GM19395 (cell line): ENCODE results near the gene SETDB2.
A peak's percentile ranks its signal among the peaks of the same experiment; 100 is the strongest.
"Not testable (repeated sequence)": the region's sequence is repeated elsewhere in the genome, so short reads cannot be mapped to it uniquely, and the experiment has no call there.

ENCODE experiments used
- ATAC-seq: cut with Tn5 transposase; IDR thresholded peaks from one replicate; pipeline ENCODE4 v1.9.1; 2021; ENCODE audit warnings: mild to moderate bottlenecking, moderate library complexity; ENCODE audit not compliant: unreplicated experiment

SETDB2 gene

DNA sequence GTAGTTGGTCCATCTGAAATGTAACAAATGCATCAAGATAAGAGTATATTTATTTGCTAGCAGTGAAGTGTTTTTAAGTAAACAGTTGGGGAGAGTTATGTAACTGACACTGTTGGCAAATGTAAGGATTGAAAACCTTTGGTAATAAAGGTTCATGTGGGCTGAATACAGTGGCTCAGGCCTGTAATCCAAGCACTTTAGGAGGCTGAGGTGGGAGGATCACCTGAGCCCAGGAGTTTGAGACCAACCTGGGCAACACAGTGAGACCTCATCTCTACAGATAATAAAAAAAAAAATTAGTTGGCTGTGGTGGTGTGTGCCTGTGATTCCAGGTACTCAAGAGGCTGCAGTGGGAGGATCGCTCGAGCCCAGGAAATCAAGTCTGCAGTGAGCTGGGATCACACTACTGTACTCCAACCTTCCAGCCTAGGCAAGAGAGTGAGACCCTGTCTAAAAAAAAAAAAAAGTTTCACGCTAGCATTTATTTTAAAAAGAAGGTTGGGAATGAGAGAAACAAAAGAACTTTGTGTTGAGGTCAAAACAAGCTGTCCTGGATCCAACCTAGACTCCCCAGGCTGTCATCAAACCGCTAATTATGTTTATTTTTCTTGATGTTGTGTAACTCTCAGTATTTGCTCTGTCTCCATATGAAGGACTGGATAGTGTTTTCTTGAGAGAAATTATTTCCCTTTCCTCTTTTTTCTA, 20.7 kb downstream of the SETDB2 start:
- no peak for ATAC-seq

DNA sequence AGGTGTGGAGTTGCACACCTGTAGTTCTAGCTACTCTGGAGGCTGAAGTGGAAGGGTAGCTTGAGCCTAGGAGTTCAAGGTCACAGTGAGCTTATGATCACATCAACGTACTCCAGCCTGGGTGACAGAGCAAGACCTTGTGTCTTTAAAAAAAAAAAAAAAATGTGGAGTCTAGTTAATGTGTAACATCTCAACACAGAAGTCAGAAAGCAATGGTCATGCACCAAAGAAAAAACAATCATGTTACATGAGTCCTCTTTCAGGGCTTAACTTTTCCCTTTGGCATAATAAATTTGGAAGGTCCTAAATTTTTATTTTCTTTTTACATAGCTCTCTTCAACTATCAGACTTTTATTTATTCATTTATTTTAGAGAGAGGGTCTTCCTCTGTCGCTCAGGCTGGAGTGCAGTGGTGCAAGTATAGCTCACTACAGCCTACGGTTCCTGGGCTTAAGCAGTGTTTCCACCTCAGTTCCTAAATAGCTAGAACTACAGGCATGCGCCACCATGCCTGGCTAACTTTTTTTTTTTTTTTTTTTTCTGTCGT, 22.3 kb downstream of the SETDB2 start:
- ATAC-seq: no peak

DNA sequence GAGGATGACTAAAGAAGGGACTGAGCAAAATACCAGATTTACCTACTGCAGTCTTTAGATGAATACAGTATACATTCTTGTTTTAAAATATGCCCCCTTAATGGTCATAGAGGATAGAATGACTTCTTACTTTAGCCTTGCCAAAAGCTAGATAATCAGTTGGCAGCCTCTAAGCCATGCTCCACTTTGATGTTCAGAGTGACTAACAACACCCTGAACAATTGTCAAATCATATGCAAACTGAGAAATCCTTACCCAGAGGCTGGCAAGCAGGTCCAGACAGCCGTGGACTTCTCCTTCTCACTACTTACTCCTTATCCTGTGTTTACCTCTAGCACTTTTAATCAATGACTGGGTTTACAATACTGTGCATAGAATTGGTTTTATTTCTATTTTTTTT, 28.1 kb downstream of the SETDB2 start:
- no peak for ATAC-seq

DNA sequence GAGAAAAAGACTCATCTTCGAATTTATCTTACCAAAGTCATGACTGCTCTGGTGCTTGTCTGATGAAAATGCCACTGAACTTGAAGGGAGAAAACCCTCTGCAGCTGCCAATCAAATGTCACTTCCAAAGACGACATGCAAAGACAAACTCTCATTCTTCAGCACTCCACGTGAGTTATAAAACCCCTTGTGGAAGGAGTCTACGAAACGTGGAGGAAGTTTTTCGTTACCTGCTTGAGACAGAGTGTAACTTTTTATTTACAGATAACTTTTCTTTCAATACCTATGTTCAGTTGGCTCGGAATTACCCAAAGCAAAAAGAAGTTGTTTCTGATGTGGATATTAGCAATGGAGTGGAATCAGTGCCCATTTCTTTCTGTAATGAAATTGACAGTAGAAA, 32.5 kb downstream of the SETDB2 start:
- ATAC-seq: no peak

DNA sequence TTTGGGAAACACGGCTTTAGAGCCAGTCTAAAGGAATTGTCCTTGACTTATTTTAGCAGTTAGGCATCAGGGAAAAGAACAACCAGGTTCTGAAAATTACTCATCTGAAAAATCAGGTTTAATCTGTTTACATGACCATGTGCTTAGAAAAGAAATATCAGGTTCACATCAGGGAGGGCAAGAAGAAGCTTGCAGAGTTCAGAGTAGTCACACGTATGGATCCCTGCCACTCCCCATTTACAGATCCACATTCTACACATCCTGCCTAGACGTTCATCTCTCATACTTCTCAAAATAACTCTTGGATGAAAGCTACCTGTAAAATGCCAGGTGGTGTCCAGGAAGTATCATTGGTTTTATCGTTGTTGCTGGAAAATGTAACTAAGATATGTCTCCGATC, 37.7 kb downstream of the SETDB2 start:
- ATAC-seq: no peak

DNA sequence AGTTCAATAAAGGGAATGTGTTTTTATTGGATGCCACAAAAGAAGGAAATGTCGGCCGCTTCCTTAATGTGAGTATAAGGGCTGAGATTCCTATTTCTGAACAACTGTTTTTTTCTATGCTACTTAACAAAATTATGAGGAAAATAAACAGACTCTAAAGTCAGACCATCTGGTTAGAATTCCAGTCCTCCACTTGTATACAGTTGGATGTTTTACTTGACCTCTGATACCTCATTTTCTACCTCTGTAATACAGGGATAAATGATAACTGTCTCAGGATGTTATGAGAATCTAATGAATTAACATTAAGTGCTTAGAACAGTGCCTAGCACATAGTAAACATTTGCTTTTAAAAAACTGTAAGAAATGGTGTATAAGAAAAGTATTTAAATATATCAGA, 44.5 kb downstream of the SETDB2 start:
- ATAC-seq: no peak

DNA sequence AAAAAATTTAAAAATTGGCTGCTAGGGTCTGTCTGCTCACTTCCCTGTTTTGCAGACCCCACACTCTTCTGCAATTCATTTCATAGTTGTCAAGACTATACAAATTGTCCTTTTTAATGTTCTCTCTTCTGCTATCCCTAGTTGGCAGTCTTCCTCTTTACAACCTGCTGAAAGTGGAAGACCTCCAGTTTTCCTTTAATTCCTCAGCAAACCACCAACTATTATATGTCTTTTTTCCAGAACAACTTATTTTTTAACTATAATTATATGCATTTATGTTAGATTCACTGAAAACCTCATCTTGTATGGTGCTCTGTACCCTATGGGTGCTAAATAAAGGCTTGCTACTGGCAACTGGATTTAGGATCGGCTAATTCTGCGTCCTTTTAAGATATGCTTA, 50.6 kb downstream of the SETDB2 start:
- no peak for ATAC-seq

DNA sequence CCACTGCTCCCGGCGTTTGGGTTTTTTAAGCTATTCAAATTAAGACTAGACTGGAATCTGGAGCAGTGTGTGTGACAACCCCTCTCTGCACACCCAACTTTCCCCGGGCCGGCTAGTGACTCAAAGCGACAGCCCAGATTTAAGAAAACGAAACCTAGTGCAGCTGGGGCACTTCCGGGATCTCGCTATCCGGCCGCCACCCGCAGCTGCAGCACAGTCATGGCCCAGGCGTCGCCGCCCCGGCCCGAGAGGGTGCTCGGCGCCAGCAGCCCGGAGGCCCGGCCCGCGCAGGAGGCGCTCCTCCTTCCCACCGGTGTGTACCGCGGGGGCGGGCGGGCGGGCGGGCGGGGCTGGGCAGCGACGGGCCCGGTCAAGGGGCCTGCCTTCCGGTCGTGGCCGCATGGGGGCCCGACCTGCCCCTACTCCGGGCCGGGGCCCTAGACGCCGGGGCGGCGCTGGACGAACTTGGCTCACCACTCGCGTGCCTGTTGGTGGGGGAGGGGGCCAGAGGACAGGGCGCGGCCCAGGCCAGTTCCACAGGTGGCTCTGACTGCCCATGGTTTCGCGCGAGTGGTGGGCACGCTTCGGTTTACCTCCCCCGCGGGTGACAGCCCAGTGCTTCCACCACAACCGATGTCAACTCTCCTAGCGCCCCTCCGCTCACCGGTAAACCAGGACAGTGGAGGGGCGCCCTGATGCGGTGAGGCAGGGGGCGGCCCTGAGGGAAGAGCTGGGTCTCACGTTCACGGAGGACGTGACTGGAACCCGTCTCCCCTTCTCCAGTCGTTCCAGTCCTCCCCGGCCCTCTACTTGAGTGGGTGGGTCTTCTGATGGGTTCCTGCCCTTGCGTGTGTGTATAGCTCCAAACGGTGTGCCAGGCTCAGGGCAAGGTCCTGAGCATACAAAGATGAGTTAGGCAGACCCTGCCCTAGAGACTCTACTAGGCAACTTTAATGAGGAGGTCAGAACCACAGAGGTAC, 52.0 kb downstream of the SETDB2 start, which contains the start of gene PHF11:
Gene PHF11 (plus strand): TSS at position 171 of the 980 bp plus-strand sequence. CDS start 49 bp downstream, at position 220.
- peak; percentile 92 for ATAC-seq

DNA sequence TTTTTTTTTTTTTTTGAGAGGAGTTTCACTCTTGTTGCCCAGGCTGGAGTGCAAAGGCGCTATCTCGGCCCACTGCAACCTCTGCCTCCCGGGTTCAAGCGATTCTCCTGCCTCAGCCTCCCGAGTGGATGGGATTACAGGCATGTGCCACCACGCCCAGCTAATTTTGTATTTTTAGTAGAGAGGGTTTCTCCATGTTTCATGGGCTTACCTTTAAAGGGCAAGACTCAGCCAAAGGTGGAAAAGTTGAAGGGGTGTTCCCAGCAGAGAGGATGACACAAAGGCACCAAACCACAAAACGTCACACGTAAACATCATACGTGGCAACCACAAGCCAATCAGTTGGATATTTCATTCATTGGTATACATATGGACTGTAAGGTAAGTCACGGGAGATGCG, 52.8 kb downstream of the SETDB2 start:
- not testable (repeated sequence) for ATAC-seq

DNA sequence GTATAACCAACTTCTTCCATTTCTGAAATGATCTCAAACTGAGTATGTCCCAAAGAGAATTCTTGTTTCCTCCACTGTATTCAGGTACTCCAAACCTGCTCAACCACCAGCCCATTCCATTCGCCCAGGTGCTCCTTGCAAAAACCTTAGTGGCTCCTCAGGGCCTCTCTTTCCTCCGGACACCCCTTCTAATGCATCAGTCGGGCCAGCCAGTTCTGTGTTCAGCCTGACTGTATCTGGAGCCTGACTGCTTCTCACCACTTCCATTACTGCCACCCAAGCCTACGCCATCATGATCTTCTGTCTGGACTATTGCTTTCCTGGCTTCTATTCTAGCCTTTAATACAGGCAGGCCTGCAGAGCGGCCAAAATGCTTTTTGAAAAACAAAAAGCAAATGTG, 53.2 kb downstream of the SETDB2 start:
- no peak for ATAC-seq

DNA sequence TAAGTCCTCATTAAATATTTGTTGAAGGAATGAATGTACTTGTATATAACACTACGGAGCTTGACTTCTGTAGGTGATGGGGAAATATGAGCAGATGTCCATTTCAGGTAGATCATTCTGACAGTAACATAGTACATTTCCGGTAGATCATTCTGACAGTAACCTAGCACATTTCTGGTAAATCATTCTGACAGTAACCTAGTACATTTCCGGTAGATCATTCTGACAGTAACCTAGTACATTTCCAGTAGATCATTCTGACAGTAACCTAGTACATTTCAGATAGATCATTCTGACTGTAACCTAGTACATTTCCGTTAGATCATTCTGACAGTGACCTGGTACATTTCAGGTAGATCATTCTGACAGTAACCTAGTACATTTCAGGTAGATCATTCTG, 54.1 kb downstream of the SETDB2 start:
- ATAC-seq: no peak

DNA sequence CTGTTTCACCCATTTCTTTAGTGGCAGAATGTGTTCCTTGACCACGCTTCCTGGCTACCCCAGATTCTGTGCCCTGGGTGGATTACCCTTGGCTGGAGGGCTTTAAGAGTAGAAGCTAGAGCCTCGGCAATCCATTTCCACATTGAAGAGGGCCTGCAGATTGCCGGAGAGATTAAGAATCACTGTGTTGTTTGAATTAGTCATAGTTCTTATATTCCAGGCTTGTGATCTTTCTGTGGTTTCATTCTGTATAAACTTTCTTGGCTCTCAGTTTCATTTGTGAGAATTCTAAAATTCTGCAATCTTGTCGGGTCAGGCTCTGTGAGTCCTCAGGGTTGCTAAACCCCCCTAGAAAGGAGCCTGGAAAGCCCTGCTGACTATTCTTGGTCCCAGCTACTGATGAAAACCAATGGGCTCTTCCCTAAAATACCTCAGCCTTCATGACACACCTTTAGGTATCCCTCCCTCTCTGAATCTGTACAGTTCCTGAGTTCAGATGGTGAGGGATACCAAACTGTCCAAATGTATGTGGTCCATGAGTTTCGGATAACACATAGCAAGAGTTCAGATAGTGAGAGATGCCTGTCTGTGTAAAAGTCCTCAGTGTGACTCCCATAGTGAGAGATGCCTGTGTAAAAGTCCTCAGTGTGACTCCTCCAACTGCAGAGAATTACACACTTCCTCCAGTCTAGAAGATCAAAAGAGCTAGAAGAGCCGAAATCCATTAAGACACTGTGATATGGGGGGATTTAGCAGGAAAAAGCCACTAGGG, 56.0 kb downstream of the SETDB2 start:
- no peak for ATAC-seq

DNA sequence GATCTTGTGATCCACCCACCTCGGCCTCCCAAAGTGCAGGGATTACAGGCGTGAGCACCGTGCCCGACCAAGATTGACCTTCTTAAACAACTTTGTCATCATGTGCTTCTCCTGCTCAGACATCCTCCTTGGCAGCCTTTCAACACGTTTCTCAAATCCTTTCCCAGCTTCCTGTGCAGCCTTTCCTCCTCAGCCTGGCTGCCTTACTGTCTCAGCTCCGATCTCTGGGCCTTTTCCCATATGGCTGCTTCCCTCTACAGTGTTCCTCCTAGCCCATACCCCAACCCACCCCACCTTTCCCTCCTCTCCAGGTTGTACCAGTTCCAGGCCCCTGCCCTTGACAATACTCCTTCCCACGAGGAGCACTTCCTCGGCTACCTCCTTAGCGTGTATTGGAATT, 58.9 kb downstream of the SETDB2 start:
- ATAC-seq: no peak

DNA sequence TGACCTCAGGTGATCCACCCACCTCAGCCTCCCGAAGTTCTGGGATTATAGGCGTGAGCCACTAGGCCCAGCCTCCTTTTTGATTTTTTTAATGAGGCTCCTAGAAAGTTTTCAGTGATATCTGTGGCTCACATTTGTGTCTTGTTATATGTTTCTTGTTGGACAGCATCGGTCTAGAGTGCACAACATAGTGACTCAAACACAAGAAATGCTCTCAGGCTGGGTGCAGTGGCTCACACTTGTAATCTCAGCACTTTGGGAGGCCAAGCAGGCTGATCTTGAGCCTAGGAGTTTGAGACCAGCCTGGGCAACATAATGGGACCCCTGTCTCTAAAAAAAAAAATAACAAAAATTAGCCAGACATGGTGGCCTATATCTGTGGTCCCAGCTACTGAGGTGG, 59.9 kb downstream of the SETDB2 start:
- no peak for ATAC-seq

DNA sequence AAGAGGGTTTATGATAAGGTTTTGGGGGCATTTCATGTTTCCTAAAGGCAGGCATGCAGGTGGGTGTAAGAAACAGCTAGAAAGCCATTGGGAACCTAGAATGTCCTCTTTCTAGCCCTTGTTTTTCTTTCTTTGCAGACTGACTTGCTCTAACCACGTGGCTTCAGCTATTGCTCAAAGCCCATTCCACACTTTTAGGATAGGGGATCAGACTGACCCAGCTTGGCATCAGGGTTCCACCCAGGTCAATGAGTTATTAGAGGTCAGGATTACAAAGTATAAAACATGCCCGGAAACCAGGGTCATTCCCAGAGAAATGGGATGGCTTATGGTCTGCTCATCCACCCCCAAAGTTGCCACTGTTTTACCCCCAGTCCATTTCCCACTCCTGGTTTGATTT, 68.5 kb downstream of the SETDB2 start:
- ATAC-seq: no peak

DNA sequence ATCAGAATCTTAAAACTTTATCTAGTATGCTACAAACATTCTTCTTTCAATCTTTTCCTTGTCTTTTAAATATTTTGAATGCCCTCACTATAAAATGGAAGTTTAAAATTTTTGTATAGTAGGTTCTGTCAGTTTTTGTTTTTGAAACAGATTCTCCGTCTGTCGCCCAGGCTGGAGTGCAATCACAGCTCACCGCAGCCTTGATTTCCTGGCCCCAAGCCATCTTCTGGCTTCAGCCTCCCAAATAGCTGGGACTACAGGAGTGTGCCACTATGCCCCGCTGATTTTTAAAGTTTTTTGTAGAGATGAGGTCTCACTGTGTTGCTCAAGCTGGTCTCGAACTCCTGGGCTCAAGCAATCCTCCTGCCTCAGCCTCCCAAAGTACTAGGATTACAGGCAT, 72.4 kb downstream of the SETDB2 start:
- ATAC-seq: no peak

DNA sequence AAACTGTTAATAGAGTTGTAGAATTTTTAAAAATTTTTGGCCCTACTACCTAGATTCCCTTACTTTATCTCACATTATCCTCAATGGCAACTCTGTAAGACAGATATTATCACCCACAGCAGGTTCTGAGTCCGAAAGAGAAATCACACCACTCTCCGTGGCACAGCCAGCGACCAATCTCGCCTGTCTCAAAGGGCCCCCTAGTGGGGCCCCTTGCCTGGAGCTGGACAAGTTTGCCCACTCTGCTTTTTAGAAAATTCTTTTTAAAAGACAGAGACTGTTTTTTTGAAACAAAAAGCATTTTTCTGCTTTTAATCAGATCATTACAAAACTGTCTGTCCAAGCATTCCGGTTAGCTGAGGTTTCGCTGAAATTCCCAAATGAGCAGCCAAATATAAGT, 73.4 kb downstream of the SETDB2 start:
- no peak for ATAC-seq

DNA sequence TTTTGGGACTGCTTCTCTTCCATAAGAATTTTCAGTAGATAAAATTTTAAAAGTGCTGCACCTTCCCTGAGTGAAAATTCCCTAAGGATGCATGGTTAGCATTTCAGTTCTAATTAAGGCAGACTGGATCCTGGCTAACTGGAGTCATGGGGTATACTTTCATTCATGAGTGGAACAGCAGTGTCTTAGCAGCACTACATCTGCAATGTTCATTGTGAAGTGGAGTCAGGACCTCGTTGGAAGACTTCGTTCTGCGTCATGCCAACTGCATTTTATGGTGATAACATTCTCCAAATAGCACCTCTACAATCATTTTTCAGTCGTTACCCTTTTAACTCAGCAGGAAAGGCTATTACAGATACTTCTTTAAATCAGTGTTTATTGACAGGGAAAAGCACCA, 77.2 kb downstream of the SETDB2 start:
- no peak for ATAC-seq

DNA sequence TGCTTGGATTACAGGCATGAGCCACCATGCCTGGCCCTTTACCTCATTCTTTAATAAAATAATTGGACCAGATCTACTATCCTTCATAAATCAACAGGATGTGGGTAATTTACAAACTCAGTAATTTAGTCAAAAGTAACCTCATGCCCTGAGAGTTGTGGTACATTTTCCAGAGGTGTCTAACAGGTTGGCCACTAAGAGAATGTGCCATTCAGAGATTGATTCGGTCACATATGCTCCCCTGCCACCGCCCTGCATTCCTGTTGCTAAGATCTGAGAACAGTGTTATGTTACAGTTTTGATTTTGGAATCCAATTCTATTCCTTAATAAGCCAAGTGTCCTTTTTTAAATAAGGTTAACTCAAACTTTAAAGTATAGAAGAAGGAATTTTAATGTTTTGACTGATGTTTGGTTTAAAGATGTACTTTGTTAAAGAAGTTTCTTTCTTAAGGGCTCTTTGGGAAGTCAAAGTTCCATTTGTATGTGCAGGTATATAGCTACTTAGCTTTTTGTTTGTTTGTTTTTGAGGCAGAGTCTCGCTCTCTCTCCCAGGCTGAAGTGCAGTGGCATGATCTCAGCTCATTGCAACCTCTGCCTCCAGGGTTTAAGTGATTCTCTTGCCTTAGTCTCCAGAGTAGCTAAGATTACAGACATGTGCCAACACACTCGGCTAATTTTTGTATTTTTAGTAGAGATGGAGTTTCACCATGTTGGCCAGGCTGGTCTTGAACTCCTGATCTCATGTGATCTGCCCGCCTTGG, 80.8 kb downstream of the SETDB2 start:
- ATAC-seq: no peak

DNA sequence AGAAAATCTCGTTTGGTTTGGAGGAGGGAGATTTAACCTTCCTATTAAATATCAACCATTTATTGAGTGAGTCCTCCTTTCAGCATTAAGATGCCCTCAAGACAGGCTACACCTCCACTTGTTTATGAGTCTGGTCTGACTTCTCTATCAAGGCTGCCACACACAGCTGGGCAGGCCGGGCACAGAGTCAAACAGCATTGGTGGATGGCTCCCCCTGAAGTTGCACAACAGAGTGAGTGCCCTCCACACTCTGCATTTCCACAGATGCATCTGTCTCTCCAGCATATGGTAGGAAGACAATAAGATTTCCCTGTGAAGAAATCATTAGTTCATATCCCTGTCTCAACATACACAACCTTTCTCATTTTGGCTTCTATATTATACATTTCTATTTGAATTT, 83.0 kb downstream of the SETDB2 start:
- ATAC-seq: no peak
